ENCODE results near the gene EEF1B2. TPM values are rescaled to one million over a fixed set of nuclear protein-coding genes. Genes with fewer than 3 reads are reported as not detected.

The EEF1B2 gene
- total RNA-seq, 1 donor from 2014 or later: 408 TPM

GRCh38 chr2:206125901-206126300, 33.8 kb upstream of the EEF1B2 start:
- Histone ChIP-seq H3K9me3 (peaks cover 4% of the 10 kb centered on the region), H3K4me3 (no peak overlapping the region), H3K27me3 (ENCODE audit: low read depth) (no peaks in the 10 kb centered on the region), H3K27ac (no peak overlapping the region), H3K4me1 (no peaks in the 10 kb centered on the region), H3K36me3 (peaks cover 99% of the 10 kb centered on the region)
- DNase-seq (no peak), ATAC-seq (no peak)
- no peak for TF ChIP-seq CTCF (IDR thresholded peaks at IDR 0.05)
- intact Hi-C loops (cut with DNase I): no loop called here

- Histone ChIP-seq H3K36me3 (peaks cover 99% of the 10 kb centered on the region), H3K27ac (no peak overlapping the region), H3K4me1 (no peaks in the 10 kb centered on the region), H3K9me3 (no peaks in the 10 kb centered on the region), H3K4me3 (no peak overlapping the region), H3K27me3 (ENCODE audit: low read depth) (no peaks in the 10 kb centered on the region)
- intact Hi-C loops (cut with DNase I): no loop called here
- no peak for TF ChIP-seq CTCF (IDR thresholded peaks at IDR 0.05)
- DNase-seq (no peak), ATAC-seq (no peak)
These were observed 32.0 kb upstream of the EEF1B2 start for GRCh38 chr2:206127656-206128055.

- Histone ChIP-seq H3K4me3 (no peak overlapping the region), H3K27me3 (ENCODE audit: low read depth) (no peaks in the 10 kb centered on the region), H3K27ac (no peak overlapping the region), H3K36me3 (peaks cover 100% of the 10 kb centered on the region), H3K4me1 (no peaks in the 10 kb centered on the region), H3K9me3 (no peaks in the 10 kb centered on the region)
- intact Hi-C loops (cut with DNase I): no loop called here
- DNase-seq (no peak), ATAC-seq (no peak)
- TF ChIP-seq CTCF (IDR thresholded peaks at IDR 0.05): no peak
These were observed 16.2 kb upstream of the EEF1B2 start for GRCh38 chr2:206143451-206143850.

GRCh38 chr2:206144383-206144782, 15.3 kb upstream of the EEF1B2 start:
- TF ChIP-seq CTCF (IDR thresholded peaks at IDR 0.05): no peak
- intact Hi-C loops (cut with DNase I): no loop called here
- no peaks in the 10 kb centered on the region for H3K9me3 ChIP-seq
- no peaks in the 10 kb centered on the region for H3K4me1 ChIP-seq
- H3K27me3 ChIP-seq (ENCODE audit: low read depth): no peaks in the 10 kb centered on the region
- peaks cover 100% of the 10 kb centered on the region for H3K36me3 ChIP-seq
- ATAC-seq (no peak), DNase-seq (no peak)
- H3K27ac ChIP-seq: no peak overlapping the region
- no peak overlapping the region for H3K4me3 ChIP-seq

GRCh38 chr2:206145665-206146064, 14.0 kb upstream of the EEF1B2 start:
- Histone ChIP-seq H3K4me1 (no peaks in the 10 kb centered on the region), H3K4me3 (no peak overlapping the region), H3K27ac (no peak overlapping the region), H3K27me3 (ENCODE audit: low read depth) (no peaks in the 10 kb centered on the region), H3K36me3 (peaks cover 100% of the 10 kb centered on the region), H3K9me3 (no peaks in the 10 kb centered on the region)
- ATAC-seq (no peak), DNase-seq (no peak)
- intact Hi-C loops (cut with DNase I): no loop called here
- no peak for TF ChIP-seq CTCF (IDR thresholded peaks at IDR 0.05)

GRCh38 chr2:206149330-206149729, 10.4 kb upstream of the EEF1B2 start:
- no peaks in the 10 kb centered on the region for H3K27me3 ChIP-seq (ENCODE audit: low read depth)
- TF ChIP-seq CTCF (IDR thresholded peaks at IDR 0.05): no peak
- no peaks in the 10 kb centered on the region for H3K9me3 ChIP-seq
- no peak for ATAC-seq
- no peak overlapping the region for H3K27ac ChIP-seq
- no peak for DNase-seq
- H3K4me1 ChIP-seq: peaks cover 6% of the 10 kb centered on the region
- H3K36me3 ChIP-seq: peaks cover 77% of the 10 kb centered on the region
- no peak overlapping the region for H3K4me3 ChIP-seq
- intact Hi-C loops (cut with DNase I): no loop called here
